ENCODE measurements around the gene CCSER2.
"Not testable (repeated sequence)": the region's sequence is repeated elsewhere in the genome, so short reads cannot be mapped to it uniquely, and the experiment has no call there.

Gene CCSER2

DNA sequence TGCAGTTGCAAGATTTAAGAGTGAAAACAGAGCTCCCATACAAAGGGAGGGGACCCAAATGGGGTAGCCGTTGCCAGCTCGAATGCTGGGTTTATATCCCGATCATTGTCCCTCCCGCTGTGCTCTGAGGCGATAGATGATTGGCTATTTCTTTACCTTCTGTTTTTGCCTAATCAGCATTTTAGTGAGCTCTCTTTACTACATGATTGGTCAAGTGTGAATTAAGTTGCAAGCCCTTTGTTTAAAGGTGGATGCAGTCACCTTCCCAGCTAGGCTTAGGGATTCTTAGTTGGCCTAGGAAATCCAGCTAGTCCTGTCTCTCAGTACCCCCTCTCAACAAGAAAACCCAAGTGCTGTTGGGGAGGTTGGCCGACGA lies 197.4 kb downstream of the CCSER2 start:
- H3K4me1 ChIP-seq (ENCODE audit: control insufficient read depth, insufficient read depth, low read length); H3K9me3 ChIP-seq (ENCODE audit: control insufficient read depth, insufficient read depth, low read length); DNase-seq (ENCODE audit: low read depth, low spot score); H3K4me3 ChIP-seq (ENCODE audit: low read length); H3K27me3 ChIP-seq (ENCODE audit: control insufficient read depth, insufficient read depth, low read length); H3K27ac ChIP-seq (ENCODE audit: low read length); H3K36me3 ChIP-seq (ENCODE audit: control insufficient read depth, insufficient read depth, low read length): not testable (repeated sequence)
- WGBS (ENCODE audit: insufficient coverage, insufficient read length) = no CpG with 5 or more reads among the region's 7 CpGs

DNA sequence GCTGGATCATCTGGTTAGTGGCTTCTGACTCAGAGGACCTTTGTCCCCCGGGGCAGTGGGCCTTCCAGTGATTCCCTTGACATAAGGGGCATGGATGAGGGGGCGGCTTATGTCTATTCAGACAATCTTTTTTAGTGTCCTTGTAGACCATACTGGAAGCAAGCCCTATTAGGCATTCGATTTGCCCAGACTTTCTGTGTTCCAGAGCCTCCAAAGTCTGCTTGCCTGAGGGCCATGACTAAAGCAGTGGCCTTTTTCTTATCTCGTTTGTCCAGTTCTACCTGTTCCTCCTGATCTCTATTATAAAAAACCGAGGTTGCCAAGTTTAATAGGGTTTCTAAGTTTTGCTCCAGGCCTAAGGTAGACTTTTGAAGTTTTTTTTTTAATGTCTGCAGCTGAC lies 199.0 kb downstream of the CCSER2 start:
- H3K4me1 ChIP-seq (ENCODE audit: control insufficient read depth, insufficient read depth, low read length); H3K27ac ChIP-seq (ENCODE audit: low read length); H3K4me3 ChIP-seq (ENCODE audit: low read length); H3K9me3 ChIP-seq (ENCODE audit: control insufficient read depth, insufficient read depth, low read length); DNase-seq (ENCODE audit: low read depth, low spot score); H3K36me3 ChIP-seq (ENCODE audit: control insufficient read depth, insufficient read depth, low read length); H3K27me3 ChIP-seq (ENCODE audit: control insufficient read depth, insufficient read depth, low read length): not testable (repeated sequence)
- WGBS (ENCODE audit: insufficient coverage, insufficient read length) = no CpG with 5 or more reads among the region's 5 CpGs

DNA sequence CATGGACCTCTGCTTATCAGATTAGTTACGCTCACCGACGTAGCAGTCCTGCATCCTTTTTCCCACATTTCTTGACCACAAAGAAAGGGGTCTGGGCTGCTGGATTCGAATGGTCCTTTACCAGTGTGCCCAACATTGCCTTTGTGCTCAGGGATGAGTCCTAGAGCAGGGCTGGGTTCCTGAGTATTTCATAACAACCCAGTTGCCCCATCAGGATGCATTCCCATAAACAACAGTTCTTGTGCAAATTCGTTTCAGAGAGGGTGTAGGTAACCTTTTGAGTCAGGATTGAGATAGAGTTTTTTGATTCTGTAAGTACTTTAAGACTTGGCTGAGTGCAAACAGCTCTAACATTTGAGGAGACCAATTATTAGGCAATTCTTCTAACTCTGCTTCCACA lies 200.1 kb downstream of the CCSER2 start:
- not testable (repeated sequence) for DNase-seq (ENCODE audit: low read depth, low spot score); H3K27me3 ChIP-seq (ENCODE audit: control insufficient read depth, insufficient read depth, low read length); H3K36me3 ChIP-seq (ENCODE audit: control insufficient read depth, insufficient read depth, low read length); H3K9me3 ChIP-seq (ENCODE audit: control insufficient read depth, insufficient read depth, low read length); H3K4me3 ChIP-seq (ENCODE audit: low read length); H3K27ac ChIP-seq (ENCODE audit: low read length); H3K4me1 ChIP-seq (ENCODE audit: control insufficient read depth, insufficient read depth, low read length)
- WGBS (ENCODE audit: insufficient coverage, insufficient read length) = no CpG with 5 or more reads among the region's 5 CpGs

DNA sequence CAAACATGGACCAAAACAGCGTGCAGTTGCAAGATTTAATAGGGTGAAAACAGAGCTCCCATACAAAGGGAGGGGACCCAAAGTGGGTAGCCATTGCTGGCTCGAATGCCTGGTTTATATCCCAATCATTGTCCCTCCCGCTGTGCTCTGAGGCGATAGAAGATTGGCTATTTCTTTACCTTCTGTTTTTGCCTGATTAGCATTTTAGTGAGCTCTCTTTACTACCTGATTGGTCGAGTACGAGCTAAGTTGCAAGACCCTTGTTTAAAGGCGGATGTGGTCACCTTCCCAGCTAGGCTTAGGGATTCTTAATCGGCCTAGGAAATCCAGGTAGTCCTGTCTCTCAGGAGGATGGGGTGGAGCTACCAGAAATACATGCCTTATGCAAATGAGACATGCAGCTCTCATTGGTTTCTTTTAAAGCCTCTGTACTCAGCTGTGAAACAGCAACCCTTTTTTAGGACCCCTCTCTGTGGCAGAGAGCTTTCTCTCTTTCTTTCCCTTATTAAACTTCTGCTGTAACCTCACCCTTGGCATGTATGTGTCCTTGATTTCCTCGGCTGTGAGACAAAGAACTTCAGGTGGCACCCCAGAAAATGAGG lies 202.4 kb downstream of the CCSER2 start:
- Histone ChIP-seq H3K36me3 (ENCODE audit: control insufficient read depth, insufficient read depth, low read length) (no peaks in the 10 kb centered on the region), H3K27ac (ENCODE audit: low read length) (no peak overlapping the region), H3K9me3 (ENCODE audit: control insufficient read depth, insufficient read depth, low read length) (no peaks in the 10 kb centered on the region), H3K4me3 (ENCODE audit: low read length) (no peak overlapping the region), H3K27me3 (ENCODE audit: control insufficient read depth, insufficient read depth, low read length) (no peaks in the 10 kb centered on the region), H3K4me1 (ENCODE audit: control insufficient read depth, insufficient read depth, low read length) (no peaks in the 10 kb centered on the region)
- WGBS (ENCODE audit: insufficient coverage, insufficient read length) = no CpG with 5 or more reads among the region's 9 CpGs
- DNase-seq (ENCODE audit: low read depth, low spot score) = no peak

DNA sequence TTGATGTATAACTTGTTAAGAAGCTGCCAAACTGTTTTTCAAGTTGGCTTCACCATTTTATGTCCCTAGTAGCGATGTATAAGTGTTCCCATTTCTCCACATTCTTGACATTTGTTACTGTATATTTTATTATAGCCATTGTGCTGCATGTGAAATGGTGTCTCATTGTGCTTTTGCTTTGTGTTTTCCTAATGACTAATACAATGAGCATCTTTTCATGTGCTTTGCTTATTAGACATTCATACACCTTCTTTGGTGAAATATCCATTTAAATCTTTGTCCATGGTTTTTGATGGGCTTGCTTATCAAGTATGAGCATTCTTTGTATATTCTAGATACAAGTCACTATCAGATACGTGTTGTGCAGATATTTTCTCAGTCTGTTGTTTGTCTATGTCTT lies 203.0 kb downstream of the CCSER2 start:
- Histone ChIP-seq H3K27ac (ENCODE audit: low read length) (no peak overlapping the region), H3K9me3 (ENCODE audit: control insufficient read depth, insufficient read depth, low read length) (no peaks in the 10 kb centered on the region), H3K36me3 (ENCODE audit: control insufficient read depth, insufficient read depth, low read length) (no peaks in the 10 kb centered on the region), H3K27me3 (ENCODE audit: control insufficient read depth, insufficient read depth, low read length) (no peaks in the 10 kb centered on the region), H3K4me1 (ENCODE audit: control insufficient read depth, insufficient read depth, low read length) (no peaks in the 10 kb centered on the region), H3K4me3 (ENCODE audit: low read length) (no peak overlapping the region)
- DNase-seq (ENCODE audit: low read depth, low spot score) = no peak
- WGBS (ENCODE audit: insufficient coverage, insufficient read length) = no CpG with 5 or more reads among the region's 2 CpGs

DNA sequence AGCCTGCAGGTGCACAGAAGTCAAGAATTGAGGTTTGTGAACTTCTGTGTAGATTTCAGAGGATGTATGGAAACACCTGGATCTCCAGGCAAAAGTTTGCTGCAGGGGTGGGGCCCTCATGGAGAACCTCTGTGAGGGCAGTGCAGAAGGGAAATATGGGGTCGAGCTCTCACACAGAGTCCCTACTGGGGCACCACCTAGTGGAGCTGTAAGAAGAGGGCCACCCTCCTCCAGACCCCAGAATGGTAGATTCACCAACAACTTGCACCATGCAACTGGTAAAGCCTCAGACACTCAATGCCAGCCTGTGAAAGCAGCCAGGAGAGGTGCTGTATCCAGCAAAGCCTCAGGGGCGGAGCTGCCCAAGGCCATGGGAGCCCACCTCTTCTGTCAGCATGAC lies 205.8 kb downstream of the CCSER2 start:
- Histone ChIP-seq H3K36me3 (ENCODE audit: control insufficient read depth, insufficient read depth, low read length) (no peaks in the 10 kb centered on the region), H3K27ac (ENCODE audit: low read length) (no peak overlapping the region), H3K27me3 (ENCODE audit: control insufficient read depth, insufficient read depth, low read length) (no peaks in the 10 kb centered on the region), H3K9me3 (ENCODE audit: control insufficient read depth, insufficient read depth, low read length) (no peaks in the 10 kb centered on the region), H3K4me1 (ENCODE audit: control insufficient read depth, insufficient read depth, low read length) (no peaks in the 10 kb centered on the region), H3K4me3 (ENCODE audit: low read length) (no peak overlapping the region)
- WGBS (ENCODE audit: insufficient coverage, insufficient read length) = no CpG with 5 or more reads among the region's 2 CpGs
- DNase-seq (ENCODE audit: low read depth, low spot score) = no peak

DNA sequence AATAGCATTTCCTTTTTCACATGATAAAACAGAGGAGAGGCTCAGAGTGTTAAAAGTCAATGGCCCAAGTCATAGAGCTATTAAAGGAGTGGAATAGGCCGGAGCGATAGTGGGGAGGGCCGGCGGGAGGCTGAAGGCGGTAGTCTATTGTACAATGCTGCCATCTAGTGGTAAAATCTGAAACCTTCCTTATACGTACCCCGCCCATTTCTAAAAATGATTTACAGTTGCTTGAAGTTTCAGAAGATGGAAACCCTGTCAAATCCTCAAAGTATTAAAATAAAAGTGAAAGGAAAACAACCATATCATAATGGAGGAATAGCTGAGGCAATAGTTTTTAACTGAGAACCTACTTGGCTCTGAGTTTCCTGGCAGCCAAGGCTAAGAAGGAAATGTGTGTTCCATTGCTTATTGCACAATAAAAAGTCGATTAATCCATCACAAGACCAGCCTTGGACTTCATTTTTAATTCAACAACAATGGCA lies 209.1 kb downstream of the CCSER2 start:
- Histone ChIP-seq H3K9me3 (ENCODE audit: control insufficient read depth, insufficient read depth, low read length) (no peaks in the 10 kb centered on the region), H3K27me3 (ENCODE audit: control insufficient read depth, insufficient read depth, low read length) (no peaks in the 10 kb centered on the region), H3K4me3 (ENCODE audit: low read length) (no peak overlapping the region), H3K36me3 (ENCODE audit: control insufficient read depth, insufficient read depth, low read length) (0 out of 2 replicates have a peak, but pooled peaks cover 2% of the 10 kb centered on the region), H3K27ac (ENCODE audit: low read length) (no peak overlapping the region), H3K4me1 (ENCODE audit: control insufficient read depth, insufficient read depth, low read length) (peaks cover 2% of the 10 kb centered on the region)
- DNase-seq (ENCODE audit: low read depth, low spot score) = no peak
- no CpG with 5 or more reads among the region's 8 CpGs for WGBS (ENCODE audit: insufficient coverage, insufficient read length)

DNA sequence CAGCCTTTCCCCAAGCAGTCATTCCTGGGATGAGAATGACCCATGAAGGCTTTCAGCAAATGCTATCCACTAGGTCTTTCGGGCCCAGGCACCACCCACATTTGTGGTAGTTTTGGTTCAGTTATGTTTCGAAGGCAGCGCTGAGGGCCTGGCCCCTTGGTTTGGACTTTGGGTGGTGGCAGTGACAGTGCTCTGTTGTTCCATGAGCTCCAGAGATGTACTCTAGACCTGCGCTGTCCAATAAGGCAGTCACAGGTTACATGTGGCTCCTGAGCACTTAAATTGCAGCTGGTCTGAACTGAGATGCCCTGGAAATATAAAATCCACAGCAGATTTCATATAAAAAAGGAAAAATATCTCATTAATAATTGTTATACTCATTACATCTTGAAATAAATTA lies 209.6 kb downstream of the CCSER2 start:
- Histone ChIP-seq H3K36me3 (ENCODE audit: control insufficient read depth, insufficient read depth, low read length) (0 out of 2 replicates have a peak, but pooled peaks cover 2% of the 10 kb centered on the region), H3K4me1 (ENCODE audit: control insufficient read depth, insufficient read depth, low read length) (peaks cover 2% of the 10 kb centered on the region), H3K27me3 (ENCODE audit: control insufficient read depth, insufficient read depth, low read length) (no peaks in the 10 kb centered on the region), H3K27ac (ENCODE audit: low read length) (no peak overlapping the region), H3K9me3 (ENCODE audit: control insufficient read depth, insufficient read depth, low read length) (no peaks in the 10 kb centered on the region), H3K4me3 (ENCODE audit: low read length) (no peak overlapping the region)
- DNase-seq (ENCODE audit: low read depth, low spot score) = no peak
- WGBS (ENCODE audit: insufficient coverage, insufficient read length) = no CpG with 5 or more reads among the region's 4 CpGs

DNA sequence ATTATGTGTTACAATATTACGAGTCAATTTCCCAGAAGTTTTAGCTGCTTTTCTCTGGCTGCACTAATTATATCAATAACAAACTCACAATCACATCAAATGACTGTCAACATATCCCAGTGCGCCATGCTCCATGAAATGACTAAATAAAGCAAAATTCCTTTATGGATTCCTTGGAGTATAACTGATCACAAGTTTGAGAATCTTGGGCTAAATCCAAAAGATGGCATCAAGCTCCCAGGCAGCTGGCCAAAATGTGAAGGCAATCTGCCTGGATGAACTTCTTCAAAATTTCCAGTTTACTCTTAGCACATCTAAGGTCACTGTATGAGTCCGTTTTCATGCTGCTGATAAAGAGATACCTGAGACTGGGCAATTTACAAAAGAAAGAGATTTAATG lies 210.8 kb downstream of the CCSER2 start:
- Histone ChIP-seq H3K4me1 (ENCODE audit: control insufficient read depth, insufficient read depth, low read length) (peaks cover 2% of the 10 kb centered on the region), H3K27ac (ENCODE audit: low read length) (no peak overlapping the region), H3K4me3 (ENCODE audit: low read length) (no peak overlapping the region), H3K9me3 (ENCODE audit: control insufficient read depth, insufficient read depth, low read length) (no peaks in the 10 kb centered on the region), H3K27me3 (ENCODE audit: control insufficient read depth, insufficient read depth, low read length) (no peaks in the 10 kb centered on the region), H3K36me3 (ENCODE audit: control insufficient read depth, insufficient read depth, low read length) (0 out of 2 replicates have a peak, but pooled peaks cover 2% of the 10 kb centered on the region)
- no peak for DNase-seq (ENCODE audit: low read depth, low spot score)
- no CpG with 5 or more reads among the region's 3 CpGs for WGBS (ENCODE audit: insufficient coverage, insufficient read length)

DNA sequence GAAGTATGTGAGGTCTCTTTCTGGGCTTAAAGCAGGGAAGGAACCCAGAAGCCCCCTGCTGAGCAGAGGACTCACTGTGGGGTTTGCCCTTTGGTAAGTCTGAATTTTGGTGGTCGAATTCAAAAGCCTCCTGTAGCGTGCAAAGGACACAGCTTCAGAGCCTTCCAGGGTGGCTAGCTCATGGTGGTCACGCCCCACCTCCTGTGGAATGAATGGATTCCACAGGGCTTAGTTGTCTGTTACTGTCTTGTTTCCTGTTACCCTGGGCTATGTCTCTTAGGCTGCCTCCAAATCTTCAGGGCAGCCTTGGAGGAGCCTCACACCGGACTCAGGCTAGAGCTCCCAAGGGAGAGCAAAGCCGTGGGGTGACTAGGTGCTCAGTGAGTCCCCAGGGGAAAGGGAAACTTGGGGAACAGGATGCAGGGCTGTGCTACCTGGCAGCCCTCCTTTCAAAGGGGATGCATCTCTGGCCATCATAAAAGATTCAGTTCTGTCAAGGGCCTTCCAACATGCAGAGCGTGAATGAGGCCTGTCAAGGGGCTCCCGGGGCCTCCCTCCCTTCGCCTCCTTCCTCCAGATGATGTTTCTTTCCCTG lies 211.7 kb downstream of the CCSER2 start:
- Histone ChIP-seq H3K9me3 (ENCODE audit: control insufficient read depth, insufficient read depth, low read length) (no peaks in the 10 kb centered on the region), H3K27me3 (ENCODE audit: control insufficient read depth, insufficient read depth, low read length) (no peaks in the 10 kb centered on the region), H3K36me3 (ENCODE audit: control insufficient read depth, insufficient read depth, low read length) (0 out of 2 replicates have a peak, but pooled peaks cover 2% of the 10 kb centered on the region), H3K4me3 (ENCODE audit: low read length) (no peak overlapping the region), H3K27ac (ENCODE audit: low read length) (no peak overlapping the region), H3K4me1 (ENCODE audit: control insufficient read depth, insufficient read depth, low read length) (peaks cover 2% of the 10 kb centered on the region)
- no CpG with 5 or more reads among the region's 8 CpGs for WGBS (ENCODE audit: insufficient coverage, insufficient read length)
- no peak for DNase-seq (ENCODE audit: low read depth, low spot score)

Measured in iPS DF 6.9 (cell line).